Activated T-cell treated with anti-CD3 and anti-CD28 coated beads for 24 hours (primary cell): ENCODE measurements around the gene RBBP4.
"Not testable (repeated sequence)": the region's sequence is repeated elsewhere in the genome, so short reads cannot be mapped to it uniquely, and the experiment has no call there.

Source experiments
- DNase-seq: peaks from one replicate; pipeline ENCODE4 v3.0.0-alpha.2; 2020; ENCODE audit warnings: low read depth

The RBBP4 gene

GRCh38 chr1:32650752-32651460 lies at the start of gene RBBP4:
Gene RBBP4 (plus strand): TSS chr1:32651208. CDS start chr1:32651307, 99 bp downstream.
- peak; percentile 99 for DNase-seq

DNA sequence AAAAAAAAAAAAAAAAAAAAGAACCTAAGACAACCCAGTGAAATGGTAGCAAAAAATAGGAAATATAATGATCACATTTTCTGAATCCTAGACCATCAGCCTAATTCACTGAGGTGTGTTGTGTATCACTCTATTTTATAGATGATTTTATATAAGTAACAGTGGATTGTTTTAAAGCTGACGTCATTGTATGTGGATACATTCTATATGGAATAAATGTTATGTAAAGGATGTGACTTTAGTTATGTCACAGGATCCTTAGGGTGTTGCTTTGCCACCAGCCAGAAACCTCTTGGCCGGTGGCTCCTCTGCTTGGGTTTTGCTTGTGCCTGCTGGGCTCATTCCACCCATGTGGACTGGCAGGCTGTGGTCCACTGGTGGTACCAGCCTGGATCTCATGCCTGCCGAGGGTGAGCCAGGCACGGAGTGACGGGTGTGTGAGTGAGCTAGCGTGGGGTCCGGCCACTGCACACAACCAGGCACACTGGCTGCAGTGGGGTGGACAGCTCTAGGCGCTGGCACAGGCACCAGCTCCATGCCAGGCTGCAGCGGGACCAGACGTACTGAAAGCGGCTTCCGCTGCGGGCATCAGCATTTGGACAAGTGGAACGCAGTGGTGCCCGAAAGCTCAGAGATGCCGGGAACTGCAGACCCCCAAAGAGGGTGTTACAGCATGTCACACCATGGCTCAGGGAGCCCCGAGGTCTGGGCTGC lies 45.1 kb upstream of the RBBP4 start:
- DNase-seq, result no peak

DNA sequence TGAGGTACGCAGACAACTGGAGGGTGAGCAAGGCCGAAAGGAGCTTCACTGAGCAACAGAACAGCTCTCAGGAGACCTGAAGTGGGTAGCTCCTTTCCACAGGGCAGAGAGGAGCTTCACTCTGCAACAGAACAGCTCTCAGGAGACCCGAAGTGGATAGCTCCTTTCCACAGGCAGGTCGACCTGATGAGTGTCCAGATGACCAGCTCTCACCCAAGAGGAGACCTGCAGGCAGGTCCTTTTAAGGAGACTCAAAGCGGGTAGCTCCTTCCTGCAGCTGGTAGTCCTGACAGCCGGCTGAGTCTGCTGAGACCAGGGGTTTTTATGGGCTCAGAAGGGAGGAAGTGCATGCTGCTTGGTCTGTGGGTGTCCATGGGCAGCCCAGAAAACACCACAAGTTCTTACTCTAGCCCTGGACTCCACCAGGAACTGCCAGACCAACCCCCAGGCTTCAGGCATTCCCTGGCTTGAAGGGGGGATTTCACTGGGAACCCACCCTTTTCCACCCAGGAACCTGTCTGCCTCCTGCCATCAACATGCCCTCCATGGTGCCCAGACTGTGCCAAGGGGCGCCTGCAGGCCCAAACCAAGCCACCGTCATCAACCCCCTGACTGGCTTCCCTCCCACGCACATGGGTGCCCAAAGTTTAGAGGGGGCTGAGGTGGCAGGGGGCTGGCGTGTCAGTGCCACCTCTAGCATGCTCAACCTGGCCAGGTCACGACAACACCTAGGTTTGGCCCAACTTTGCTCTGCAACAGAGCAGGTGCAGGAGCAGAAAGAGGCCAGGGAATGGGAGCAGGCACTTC lies 44.2 kb upstream of the RBBP4 start:
- no peak for DNase-seq

DNA sequence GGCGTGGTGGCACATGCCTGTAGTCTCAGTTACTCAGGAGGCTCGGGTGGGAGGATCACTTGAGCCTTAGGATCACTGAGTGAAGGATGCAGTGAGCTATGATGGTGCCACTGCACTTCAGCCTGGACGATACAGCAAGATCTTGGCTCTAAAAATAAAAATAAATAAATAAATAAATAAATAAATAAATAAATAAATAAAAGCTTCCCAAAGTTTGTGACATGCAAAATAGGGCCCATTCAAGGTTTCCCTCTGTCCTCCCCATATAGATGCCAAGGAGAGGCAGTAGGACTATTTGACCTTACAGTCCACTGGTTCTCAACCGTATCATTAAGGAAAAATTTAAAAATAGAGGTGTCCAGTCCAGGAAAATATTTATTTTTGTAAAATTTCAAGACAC lies 41.8 kb upstream of the RBBP4 start:
- no peak for DNase-seq

DNA sequence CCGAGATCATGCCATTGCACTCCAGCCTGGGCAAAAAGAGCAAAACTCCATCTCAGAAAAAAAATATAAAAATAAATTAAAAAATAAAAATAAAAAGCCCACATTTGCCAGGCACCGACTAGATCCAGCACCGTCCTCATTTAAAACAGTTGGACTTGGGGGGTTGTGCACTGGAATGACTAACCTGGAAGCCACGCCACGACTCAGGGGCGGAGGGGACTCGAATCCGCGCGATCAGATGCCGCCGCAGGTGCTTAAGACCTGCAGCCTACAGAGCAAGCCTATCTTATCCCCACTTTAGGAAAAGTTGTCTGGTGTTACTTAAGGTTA lies 39.2 kb upstream of the RBBP4 start:
- DNase-seq, result no peak

DNA sequence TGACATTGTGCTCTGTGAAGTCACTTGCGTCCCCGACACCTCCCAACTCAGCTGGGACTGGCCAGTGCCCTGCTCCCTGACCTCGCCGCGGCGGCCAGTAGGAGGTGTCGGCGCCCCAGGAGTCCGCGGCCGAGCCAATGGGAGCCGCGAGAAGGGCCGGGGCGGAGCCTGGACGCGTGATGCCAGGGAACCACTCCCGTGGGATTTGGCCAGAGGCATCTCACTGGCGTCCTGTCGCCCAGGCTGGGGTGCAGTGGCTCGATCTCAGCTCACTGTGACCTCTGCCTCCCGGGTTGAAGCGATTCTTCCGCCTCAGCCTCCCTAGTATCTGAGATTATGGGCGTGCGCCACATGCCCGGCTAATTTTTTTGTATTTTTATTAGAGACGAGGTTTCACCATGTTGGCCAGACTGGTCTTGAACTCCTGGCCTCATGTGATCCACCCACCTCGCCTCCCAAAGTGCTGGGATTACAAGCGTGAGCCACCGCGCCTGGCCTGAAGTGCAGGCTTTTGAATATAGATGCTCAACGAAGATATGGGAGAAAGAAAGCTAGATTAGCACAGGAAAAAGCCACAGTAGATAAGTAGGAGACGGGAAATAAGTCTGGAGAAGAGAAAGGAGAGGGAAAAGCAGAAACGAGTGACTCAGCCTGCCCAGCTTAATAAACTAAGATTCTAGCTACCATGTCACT lies 38.7 kb upstream of the RBBP4 start:
- peak; percentile 40 for DNase-seq

DNA sequence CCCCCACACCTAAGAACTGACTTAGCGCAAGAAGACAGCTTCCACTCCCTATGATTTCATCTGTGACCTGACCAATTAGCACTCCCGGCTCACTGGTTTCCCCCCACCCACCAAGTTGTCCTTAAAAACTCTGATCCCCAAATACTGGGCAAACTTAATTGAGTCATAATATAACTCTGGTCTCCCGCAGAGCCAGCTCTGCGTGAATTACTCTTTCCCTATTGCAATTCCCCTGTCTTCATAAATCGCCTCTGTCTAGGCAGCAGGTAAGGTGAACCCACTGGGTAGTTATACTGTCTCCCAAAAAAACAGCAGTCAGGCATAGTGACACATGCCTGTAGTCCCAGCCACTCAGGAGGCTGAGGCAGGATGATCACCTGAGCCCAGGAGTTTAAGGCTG lies 37.5 kb upstream of the RBBP4 start:
- DNase-seq, result no peak

GRCh38 chr1:32618673-32619221 lies 32.3 kb upstream of the RBBP4 start:
- DNase-seq, result no peak

- DNase-seq, result no peak
Observed at GRCh38 chr1:32619701-32620485, 31.1 kb upstream of the RBBP4 start.

DNA sequence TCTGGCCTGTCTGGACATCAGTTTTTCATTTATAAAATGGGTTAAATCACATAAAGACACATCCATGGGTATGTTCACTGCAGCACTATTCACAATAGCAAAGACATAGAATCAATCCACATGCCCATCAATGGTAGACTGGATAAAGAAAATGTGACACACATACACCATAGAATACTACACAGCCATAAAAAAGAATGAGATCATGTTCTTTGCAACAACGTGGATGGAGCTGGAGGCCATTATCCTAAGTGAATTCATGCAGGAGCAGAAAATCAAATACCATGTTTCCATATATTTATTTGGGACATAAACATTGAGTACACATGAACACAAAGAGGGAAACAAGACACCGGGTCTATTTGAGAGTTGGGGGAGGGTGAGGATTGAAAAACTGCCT lies 28.8 kb upstream of the RBBP4 start:
- DNase-seq, result no peak

DNA sequence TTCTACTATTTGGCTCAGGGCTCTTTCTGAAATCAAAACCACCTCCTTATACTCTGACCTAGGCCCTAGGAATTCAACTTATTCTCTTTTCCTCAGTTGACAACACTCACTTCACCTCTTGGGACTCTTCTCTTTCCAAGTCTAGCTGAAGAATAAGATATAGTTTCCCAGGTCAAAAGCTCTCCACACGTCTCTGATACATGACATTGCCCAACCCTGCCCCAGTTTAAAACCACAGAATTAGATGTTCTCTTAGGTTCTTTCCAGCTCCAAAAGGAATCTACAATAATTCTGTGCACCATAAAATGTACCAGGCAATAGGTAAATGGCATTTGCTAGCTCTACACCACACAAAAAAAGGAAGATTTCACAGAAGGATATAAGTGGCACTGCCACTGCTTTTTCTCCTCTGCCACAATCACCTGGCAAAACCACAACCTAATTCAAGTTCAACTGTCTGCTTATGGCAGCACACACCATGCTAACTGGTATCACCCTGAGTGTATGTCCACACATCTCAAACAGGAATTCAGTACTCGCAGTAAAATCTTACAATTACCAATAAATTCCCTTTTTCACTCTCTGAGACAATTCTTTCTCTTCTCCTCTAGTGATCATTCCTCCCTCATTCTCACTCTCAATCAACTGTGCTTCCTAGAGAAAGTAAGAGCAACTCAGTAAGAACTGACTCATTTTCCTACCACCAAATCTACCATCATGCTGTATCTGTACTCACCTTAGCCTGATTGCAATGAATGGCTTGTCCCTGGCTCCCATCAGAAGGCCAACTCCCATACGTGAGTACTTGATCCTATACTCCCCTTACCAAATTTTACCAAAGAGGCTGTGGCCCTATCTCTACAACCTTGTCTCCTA lies 28.0 kb upstream of the RBBP4 start:
- DNase-seq, result no peak

DNA sequence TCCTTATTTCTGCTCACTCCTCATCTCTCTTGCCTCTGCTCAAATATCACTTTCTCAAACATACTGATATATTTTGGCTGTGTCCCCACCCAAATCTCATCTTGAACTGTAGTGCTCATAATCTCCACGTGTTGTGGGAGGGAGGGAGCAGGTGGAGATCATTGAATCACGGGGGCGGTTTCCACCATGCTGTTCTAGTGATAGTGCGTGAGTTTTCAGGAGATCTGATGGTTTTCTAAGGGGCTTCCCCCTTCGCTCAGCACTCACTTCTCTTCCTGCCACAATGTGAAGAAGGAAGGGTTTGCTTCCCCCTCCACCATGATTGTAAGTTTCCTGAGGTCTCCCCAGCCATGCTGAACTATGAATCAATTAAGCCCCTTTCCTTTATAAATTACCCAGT lies 27.2 kb upstream of the RBBP4 start:
- DNase-seq, result peak; percentile 28

GRCh38 chr1:32626176-32626575 lies 24.8 kb upstream of the RBBP4 start:
- no peak for DNase-seq

- no peak for DNase-seq
Observed at GRCh38 chr1:32627596-32628162, 23.3 kb upstream of the RBBP4 start.

GRCh38 chr1:32630173-32630572 lies 20.8 kb upstream of the RBBP4 start:
- not testable (repeated sequence) for DNase-seq

DNA sequence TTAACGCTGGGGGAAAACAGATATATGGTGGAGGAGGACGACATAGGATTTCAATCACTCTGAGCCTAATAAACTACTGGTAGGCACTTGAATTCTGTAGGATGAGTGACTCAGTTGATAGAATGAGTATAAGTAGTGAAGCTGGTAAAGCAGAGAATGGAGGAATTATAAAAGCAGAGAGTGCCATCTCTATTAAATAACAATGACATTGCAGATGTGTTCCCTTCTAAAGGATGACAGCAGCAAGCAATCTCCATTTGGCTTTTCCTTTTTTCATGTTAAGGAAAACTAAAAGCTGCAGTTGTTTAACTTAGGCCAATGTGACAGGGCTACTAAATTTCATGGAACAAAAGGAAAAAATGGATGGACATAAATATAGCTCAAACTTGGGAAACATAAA lies 18.2 kb upstream of the RBBP4 start:
- no peak for DNase-seq

DNA sequence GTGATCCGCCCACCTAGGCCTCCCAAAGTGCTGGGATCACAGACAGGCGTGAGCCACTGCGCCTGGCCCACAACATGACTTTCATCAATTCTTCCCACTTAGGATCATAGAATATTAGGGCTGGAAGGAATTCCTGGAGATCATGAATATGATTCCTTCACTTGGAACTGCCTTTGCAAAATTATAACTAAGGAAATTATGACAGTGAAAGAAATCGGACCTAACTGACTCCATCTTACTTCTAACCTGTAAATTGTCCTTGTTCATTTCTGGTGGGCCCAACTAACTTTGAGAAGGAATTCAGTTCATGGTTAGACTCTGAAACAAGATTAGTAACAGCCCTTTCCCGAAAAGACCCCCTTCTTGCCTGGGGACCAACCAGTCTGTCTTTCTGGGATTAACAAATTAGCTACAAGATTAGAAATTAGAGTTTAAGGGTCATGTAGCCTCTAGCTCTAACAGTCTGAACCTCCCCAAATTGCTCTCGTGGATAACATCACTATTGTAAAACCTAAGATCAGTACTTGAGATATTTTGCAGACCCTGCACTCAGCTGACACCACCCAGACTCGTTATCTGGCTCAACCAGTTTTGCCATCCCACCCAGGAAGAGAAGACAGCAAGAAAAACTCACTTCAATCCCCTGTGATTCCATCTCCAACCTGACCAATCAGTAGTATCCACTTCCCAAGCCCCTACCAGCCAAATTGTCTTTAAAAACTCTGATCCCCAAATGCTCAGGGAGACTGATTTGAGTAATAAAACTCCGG lies 15.3 kb upstream of the RBBP4 start:
- no peak for DNase-seq

GRCh38 chr1:32636914-32637645 lies 13.9 kb upstream of the RBBP4 start:
- DNase-seq, result no peak
